ENCODE results near the gene EEF1A2.

Gene EEF1A2

DNA sequence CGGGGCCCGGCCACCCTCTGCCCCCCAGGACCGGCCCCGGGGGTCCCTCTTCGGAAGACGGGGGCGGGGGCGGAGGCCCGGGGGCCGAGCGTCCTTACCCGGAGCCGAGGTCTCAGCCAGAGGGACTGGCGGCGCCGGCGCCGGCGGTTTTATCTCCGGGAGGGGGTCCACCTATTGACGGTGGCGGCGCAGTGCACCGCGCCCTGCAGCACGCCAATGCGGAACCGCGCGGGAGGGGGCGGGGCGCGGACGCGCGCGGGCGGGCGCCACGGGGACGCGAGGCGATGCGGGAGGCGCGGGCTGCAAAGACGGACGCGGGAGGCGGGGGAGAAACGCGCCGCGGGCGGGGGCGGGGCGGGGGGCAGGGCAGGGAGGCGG, at the start of gene EEF1A2:
TSS of gene EEF1A2 (minus strand) at position 124 of the 378 bp plus-strand sequence. CDS start 1,320 bp downstream, outside the sequence.
- DNase-seq, result peak; percentile 52

GRCh38 chr20:63548542-63548941, 49.7 kb upstream of the EEF1A2 start:
- no peak for DNase-seq

GRCh38 chr20:63547725-63548480, 49.0 kb upstream of the EEF1A2 start, which contains the start of gene SRMS:
Gene SRMS (minus strand): TSS chr20:63547749. CDS start chr20:63547463, 286 bp downstream.
- peak; percentile 43 for DNase-seq

- DNase-seq, result no peak
These were observed 48.3 kb upstream of the EEF1A2 start for GRCh38 chr20:63546956-63547724.

GRCh38 chr20:63546256-63546955, 47.5 kb upstream of the EEF1A2 start:
- DNase-seq, result no peak

DNA sequence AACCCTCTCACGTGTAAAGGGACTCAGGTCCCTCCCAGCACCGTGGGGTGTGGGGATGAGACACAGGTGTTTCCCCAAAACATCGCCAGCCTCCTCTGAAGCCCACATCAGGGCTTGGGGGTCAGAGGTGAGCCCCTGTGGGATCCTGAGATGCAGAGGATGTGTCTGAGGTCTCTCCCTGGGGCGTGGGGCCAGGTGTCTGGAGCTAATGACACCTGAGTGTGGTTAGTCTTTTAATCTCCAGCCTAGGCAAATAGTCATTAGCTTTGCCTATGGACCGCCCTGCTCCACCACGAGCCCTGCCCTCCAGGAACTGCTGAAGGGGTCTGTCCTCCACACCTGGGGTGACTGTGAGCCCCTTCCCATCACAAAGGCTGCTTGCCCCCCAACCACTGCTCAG, 46.9 kb upstream of the EEF1A2 start:
- DNase-seq, result no peak

DNA sequence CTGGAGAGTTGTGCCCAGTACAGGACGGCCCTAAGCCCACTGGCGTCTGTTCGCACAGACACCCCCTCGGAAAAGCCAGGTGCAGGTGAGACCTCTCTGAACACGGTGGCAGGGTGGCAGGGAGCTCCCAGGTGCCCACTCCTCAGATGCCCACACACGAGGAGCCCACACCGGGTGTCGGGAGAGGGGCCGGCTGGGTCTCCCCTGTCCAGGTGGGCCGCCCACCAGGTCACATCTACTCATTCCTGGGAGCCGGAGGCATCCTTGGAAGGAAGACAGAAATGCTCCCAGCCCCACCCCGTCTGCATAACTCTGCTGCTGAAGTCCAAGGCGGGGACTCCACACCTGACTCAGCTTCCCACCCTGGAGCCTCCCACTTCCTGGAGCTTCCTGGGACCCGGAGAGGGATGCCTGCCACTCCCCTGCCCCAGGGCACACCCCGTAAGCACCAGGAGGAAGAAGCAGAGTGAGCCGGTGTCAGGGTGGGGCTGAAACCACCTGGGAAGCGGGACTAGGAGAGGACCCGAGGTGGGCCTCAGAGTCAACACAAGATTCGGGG, 46.2 kb upstream of the EEF1A2 start:
- no peak for DNase-seq

GRCh38 chr20:63544241-63544957, 45.5 kb upstream of the EEF1A2 start:
- no peak for DNase-seq

DNA sequence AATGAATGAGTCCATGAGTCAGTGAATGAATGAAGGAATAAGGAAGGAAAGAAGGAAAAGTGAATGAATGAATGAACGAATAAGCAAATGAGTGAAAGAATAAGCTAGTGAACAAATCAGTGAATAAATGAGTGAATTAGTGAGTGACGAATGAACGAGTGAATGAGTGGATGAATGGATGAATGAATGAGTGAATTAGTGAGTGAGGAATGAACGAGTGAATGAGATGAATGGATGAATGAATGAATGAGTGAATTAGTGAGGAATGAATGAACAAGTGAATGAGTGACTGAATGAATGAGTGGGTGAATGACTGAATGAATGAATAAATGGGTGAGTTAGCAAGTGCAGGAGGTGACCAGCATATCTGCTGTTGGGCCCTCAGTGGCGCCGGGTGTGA, 44.9 kb upstream of the EEF1A2 start:
- no peak for DNase-seq

DNA sequence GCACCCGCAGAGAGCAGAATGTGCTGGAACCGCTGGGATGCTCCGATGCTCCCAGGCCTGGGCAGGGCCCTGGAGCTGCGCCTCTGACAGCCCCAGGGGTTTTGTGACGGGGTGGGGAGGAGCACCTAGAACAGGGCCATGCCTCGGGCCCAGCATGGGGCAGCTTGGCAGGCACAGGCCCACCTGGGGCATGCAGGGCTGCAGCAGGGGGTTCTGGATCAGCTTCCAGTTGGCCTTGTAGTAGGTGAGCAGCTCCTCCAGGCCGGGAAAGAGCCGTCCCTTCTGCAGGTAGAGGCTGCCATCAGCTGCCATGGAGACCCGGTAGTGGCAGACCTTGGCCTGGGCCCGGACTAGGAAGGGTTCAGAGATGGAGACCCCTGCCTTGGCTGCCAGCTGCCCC, 44.2 kb upstream of the EEF1A2 start:
- DNase-seq, result no peak

DNA sequence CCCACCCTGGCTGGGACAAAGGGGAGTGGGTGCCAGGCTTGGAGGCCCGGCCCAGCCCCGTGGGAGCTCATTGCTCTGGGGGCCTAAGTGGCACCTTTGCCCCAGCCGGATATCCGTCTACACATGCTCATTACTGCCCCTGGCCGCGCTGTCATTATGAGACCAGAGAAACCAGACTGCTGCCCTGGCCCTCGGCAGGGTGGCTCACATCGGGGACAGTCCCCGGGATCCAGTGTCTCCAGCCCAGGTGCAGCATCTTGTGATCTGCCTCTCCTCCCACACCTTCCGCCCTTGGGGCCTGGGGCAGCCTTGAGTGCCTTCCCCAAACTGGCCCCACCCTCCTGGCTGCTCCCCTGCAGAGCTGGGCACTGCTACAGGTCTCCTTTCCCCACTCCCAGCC, 43.8 kb upstream of the EEF1A2 start:
- no peak for DNase-seq

DNA sequence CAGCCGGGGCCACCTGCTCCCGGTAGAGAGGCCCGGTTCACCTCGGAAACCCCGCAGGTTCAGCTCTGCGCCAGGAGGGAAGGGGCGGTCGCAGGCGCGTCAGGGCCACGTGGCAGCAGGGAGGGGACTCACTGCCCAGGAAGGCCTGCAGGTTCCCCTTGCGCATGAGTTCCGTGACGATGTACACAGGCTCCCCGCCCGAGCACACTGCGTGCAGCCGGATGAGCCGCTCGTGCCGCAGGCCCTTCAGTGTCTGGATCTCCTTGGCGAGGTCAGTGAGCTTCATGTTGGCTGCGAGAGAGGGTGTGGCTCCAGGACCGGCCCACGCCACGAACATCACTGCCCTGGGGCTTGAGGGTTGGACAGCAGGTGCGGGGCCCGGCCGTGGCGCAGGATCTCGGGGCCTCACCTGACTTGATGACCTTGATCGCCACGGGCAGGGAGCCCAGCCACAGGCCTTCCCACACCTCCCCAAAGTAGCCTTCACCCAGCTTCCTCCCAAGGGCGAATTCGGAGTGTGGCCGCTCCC, 43.2 kb upstream of the EEF1A2 start:
- DNase-seq, result no peak

GRCh38 chr20:63541371-63541770, 42.5 kb upstream of the EEF1A2 start:
- no peak for DNase-seq

DNA sequence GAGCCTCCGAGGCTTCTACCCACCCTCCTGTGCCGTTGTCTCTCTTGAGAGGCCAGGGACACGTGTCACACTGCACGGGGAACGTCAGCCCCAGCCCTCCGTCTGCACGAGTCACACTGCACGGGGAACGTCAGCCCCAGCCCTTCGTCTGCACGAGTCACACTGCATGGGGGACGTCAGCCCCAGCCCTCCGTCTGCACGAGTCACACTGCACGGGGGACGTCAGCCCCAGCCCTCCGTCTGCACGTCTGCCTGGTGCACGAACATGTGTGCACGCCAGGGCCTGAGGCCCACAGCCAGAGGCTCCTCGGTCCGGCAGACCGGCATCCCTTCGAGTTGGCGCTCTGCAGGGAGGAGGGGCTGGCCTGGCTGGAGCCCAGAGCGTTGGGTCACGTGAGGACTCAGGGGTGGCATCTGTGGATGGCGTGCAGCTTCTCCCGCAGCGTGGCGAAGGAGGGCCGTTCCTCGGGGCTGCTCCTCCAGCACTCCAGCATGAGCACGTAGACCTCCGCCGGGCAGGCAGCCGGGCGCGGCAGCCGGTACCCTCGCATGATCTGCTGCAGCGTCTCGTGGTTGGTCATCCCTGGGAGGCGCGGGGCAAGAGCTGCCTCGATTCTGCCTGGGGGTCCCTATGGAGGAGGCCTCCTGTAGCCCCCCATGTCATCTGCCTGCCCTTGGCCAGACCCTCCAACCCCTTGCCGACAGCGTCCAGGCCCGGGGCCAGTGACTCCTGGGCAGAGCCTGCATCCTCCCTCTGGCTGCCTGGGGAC, 41.7 kb upstream of the EEF1A2 start:
- no peak for DNase-seq

DNA sequence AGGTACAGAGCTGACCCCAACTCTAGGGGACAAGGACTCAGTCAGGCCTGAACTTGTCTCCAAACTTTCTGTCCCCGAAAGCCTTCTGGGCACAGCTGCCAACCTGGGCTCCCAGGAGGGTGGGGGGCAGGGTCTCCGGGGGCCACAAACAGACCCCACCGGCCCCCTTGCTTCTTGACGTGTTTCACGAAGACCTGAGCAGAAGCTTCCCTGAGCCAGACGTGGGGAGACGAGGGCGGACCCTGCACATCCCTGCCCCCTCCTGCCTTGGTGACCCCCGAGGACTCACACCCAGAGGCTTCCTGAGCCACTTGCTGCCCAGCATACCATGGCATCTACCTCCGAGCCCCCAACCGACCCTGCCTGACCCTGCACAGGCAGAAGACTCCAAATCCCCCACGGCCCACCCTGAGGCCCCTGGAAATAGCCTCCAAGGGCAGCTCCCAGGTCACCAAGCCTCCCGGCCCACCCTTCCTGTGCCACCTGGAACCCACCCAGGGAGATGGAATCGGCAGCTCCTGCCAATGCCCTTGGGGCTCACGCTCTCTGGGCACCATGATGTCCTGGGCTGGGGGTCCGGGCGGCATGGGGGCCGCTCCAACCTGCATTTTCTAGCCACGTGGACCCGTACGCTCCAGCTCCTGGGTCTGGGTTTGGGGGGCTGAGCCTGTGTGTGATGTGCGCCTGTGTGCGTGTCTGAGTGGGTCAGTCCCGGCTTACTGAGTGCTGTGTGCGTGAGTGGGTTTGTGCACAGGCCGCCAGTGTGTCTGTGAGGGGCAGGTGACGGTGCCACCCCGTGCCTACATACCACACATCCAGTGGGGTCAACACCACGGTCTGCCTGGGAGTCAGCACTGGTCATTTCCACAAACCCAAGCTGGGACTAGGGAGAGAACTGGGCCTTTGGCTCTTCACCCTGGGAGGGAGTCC, 40.8 kb upstream of the EEF1A2 start:
- no peak for DNase-seq

DNA sequence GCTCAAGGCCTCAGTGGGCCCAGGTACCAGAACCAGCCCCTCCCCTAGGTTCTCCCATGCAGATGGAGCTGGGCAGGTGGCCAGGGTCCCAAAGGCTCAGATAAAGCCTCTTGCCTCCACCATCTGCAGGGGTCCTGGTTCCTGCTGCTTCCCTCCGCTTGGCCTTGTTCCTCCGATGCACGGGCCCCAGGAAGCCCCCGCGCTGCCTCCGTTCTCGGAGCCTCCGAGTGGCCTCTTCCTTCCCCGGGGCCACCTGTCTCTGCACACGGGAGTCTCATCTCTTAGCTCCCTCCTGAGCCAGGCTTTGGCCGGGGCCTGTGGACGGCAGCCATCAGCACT, 40.2 kb upstream of the EEF1A2 start:
- DNase-seq, result no peak

DNA sequence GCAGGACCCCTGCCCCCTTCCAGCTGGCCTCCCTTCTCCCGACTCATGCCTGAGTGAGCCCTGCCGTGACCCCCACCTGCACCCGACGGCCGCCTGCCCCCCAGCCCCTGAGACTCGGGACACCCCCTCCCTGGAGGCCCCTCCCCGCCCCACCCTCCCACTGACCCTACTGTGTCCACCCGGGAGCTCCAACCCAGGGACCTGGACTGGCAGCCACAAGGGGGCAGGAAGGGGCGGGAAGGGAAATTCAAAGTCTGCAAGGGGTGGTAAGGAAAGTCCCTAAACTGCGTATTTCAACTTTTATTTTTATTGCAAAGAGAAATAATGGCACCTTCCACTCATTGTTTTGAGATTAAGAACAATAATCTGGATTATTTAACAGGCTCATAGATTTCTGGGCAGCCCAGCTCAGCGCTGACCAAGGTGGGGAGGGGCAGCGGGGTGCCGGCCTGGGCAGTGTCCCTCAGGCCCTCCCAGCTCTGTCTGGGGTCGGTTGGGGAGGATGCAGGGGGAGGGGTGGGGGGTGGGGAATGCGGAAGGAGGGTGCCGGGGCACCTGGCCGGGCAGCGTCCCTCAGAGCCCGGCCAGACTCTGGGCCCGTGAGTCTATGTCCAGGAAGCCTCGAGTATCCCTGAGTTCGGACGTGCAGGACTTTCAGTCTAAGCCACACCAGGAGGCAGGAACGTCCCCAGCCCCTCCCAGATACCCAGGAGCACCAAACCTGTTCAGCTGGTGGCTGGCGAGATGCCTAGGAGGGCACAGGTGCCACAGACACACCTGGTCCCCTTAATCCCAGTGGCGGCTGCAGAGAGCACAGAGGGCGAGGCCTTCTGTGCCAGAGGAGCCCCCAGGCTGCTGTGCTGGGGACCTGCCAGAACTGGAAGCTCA, 39.6 kb upstream of the EEF1A2 start:
- peak; percentile 41 for DNase-seq

- DNase-seq, result peak; percentile 97
These were observed 38.8 kb upstream of the EEF1A2 start for GRCh38 chr20:63537525-63538203.

DNA sequence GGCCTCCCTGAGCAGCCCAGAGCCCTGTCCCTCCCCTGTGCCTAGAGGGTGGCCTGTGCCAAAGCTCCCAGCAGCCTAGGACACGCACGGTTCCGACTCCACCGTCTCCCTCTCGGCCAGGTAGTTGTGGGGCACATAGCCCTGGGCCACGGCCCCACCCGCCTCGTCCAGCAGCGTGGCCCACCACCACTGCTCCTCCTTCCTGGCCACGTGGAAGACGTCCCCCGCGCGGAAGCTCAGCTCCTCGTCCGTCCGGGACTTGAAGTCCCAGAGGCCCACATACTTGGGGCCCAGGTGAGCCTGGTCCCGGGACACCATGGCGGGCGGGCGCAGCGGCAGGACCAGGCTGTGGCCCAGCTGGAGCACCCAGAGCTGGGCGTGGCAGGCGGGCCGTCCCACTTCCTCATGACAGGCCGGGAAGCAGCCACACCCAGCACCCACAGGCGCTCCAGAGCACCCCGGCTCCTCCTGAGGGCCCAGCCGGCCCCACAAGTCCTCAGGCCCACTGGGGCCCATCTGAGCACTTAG, 38.2 kb upstream of the EEF1A2 start, which contains the start of gene PTK6:
TSS of gene PTK6 (minus strand) at position 380 of the 528 bp plus-strand sequence. CDS start at position 318, 62 bp downstream.
- peak; percentile 50 for DNase-seq

All from hematopoietic multipotent progenitor cell treated with erythropoietin and hydrocortisone succinate and interleukin-3 and kit ligand, for 4 days (in vitro differentiated cells).